ENCODE measurements around the gene LCE4A.

LCE4A gene

GRCh38 chr1:152743371-152744145, 35.6 kb downstream of the LCE4A start:
- Histone ChIP-seq H3K4me1 (ENCODE audit: control insufficient read depth in 5 of 5, insufficient read depth in 5 of 5, low read length in 5 of 5) (no peaks in the 10 kb centered on the region), H3K9me3 (ENCODE audit: control insufficient read depth in 5 of 5, low read length in 5 of 5) (no peaks in the 10 kb centered on the region), H3K27ac (ENCODE audit: low read depth, low read length) (no peak overlapping the region), H3K9ac (ENCODE audit: low read length in 5 of 5) (no peak overlapping the region), H3K27me3 (ENCODE audit: control insufficient read depth in 5 of 5, insufficient read depth in 4 of 5, low read length in 5 of 5) (peaks cover 0 to 4% (median 0%) of the 10 kb centered on the region in 5 donors), H3K4me3 (ENCODE audit: low read depth in 1 of 5, low read length in 5 of 5) (no peak overlapping the region), H3K36me3 (ENCODE audit: control insufficient read depth in 5 of 5, insufficient read depth in 5 of 5, low read length in 5 of 5) (no peaks in the 10 kb centered on the region)

- no peak overlapping the region for H3K4me3 ChIP-seq (ENCODE audit: low read depth in 1 of 5, low read length in 5 of 5)
- no peaks in the 10 kb centered on the region for H3K4me1 ChIP-seq (ENCODE audit: control insufficient read depth in 5 of 5, insufficient read depth in 5 of 5, low read length in 5 of 5)
- H3K9ac ChIP-seq (ENCODE audit: low read length in 5 of 5) = no peak overlapping the region
- H3K27me3 ChIP-seq (ENCODE audit: control insufficient read depth in 5 of 5, insufficient read depth in 4 of 5, low read length in 5 of 5) = peaks cover 0 to 4% (median 0%) of the 10 kb centered on the region in 5 donors
- H3K9me3 ChIP-seq (ENCODE audit: control insufficient read depth in 5 of 5, low read length in 5 of 5) = no peaks in the 10 kb centered on the region
- no peak overlapping the region for H3K27ac ChIP-seq (ENCODE audit: low read depth, low read length)
- no peaks in the 10 kb centered on the region for H3K36me3 ChIP-seq (ENCODE audit: control insufficient read depth in 5 of 5, insufficient read depth in 5 of 5, low read length in 5 of 5)
Measured at GRCh38 chr1:152745289-152745704, 37.3 kb downstream of the LCE4A start.

GRCh38 chr1:152745765-152746444, 37.9 kb downstream of the LCE4A start:
- no peaks in the 10 kb centered on the region for H3K4me1 ChIP-seq (ENCODE audit: control insufficient read depth in 5 of 5, insufficient read depth in 5 of 5, low read length in 5 of 5)
- no peak overlapping the region for H3K9ac ChIP-seq (ENCODE audit: low read length in 5 of 5)
- H3K4me3 ChIP-seq (ENCODE audit: low read depth in 1 of 5, low read length in 5 of 5) = no peak overlapping the region
- peaks cover 0 to 4% (median 0%) of the 10 kb centered on the region in 5 donors for H3K27me3 ChIP-seq (ENCODE audit: control insufficient read depth in 5 of 5, insufficient read depth in 4 of 5, low read length in 5 of 5)
- no peaks in the 10 kb centered on the region for H3K9me3 ChIP-seq (ENCODE audit: control insufficient read depth in 5 of 5, low read length in 5 of 5)
- H3K36me3 ChIP-seq (ENCODE audit: control insufficient read depth in 5 of 5, insufficient read depth in 5 of 5, low read length in 5 of 5) = no peaks in the 10 kb centered on the region
- no peak overlapping the region for H3K27ac ChIP-seq (ENCODE audit: low read depth, low read length)

- Histone ChIP-seq H3K36me3 (ENCODE audit: control insufficient read depth in 5 of 5, insufficient read depth in 5 of 5, low read length in 5 of 5) (no peaks in the 10 kb centered on the region), H3K4me3 (ENCODE audit: low read depth in 1 of 5, low read length in 5 of 5) (no peak overlapping the region), H3K4me1 (ENCODE audit: control insufficient read depth in 5 of 5, insufficient read depth in 5 of 5, low read length in 5 of 5) (no peaks in the 10 kb centered on the region), H3K27me3 (ENCODE audit: control insufficient read depth in 5 of 5, insufficient read depth in 4 of 5, low read length in 5 of 5) (peaks cover 0 to 4% (median 0%) of the 10 kb centered on the region in 5 donors), H3K9me3 (ENCODE audit: control insufficient read depth in 5 of 5, low read length in 5 of 5) (no peaks in the 10 kb centered on the region), H3K9ac (ENCODE audit: low read length in 5 of 5) (no peak overlapping the region), H3K27ac (ENCODE audit: low read depth, low read length) (no peak overlapping the region)
Measured at GRCh38 chr1:152747831-152748230, 39.9 kb downstream of the LCE4A start.

GRCh38 chr1:152752225-152752624, 44.3 kb downstream of the LCE4A start:
- no peaks in the 10 kb centered on the region for H3K9me3 ChIP-seq (ENCODE audit: control insufficient read depth in 5 of 5, low read length in 5 of 5)
- H3K27ac ChIP-seq (ENCODE audit: low read depth, low read length) = no peak overlapping the region
- H3K36me3 ChIP-seq (ENCODE audit: control insufficient read depth in 5 of 5, insufficient read depth in 5 of 5, low read length in 5 of 5) = no peaks in the 10 kb centered on the region

GRCh38 chr1:152753586-152753985, 45.6 kb downstream of the LCE4A start:
- Histone ChIP-seq H3K36me3 (ENCODE audit: control insufficient read depth in 5 of 5, insufficient read depth in 5 of 5, low read length in 5 of 5) (no peaks in the 10 kb centered on the region), H3K27me3 (ENCODE audit: control insufficient read depth in 5 of 5, insufficient read depth in 4 of 5, low read length in 5 of 5) (peaks cover 0 to 4% (median 0%) of the 10 kb centered on the region in 5 donors), H3K9ac (ENCODE audit: low read length in 5 of 5) (no peak overlapping the region), H3K4me3 (ENCODE audit: low read depth in 1 of 5, low read length in 5 of 5) (no peak overlapping the region), H3K9me3 (ENCODE audit: control insufficient read depth in 5 of 5, low read length in 5 of 5) (no peaks in the 10 kb centered on the region), H3K27ac (ENCODE audit: low read depth, low read length) (no peak overlapping the region), H3K4me1 (ENCODE audit: control insufficient read depth in 5 of 5, insufficient read depth in 5 of 5, low read length in 5 of 5) (no peaks in the 10 kb centered on the region)

More at GRCh38 chr1:152752225-152752624, 44.3 kb downstream of the LCE4A start:
- H3K9ac ChIP-seq (ENCODE audit: low read length in 5 of 5) = no peak overlapping the region
- no peaks in the 10 kb centered on the region for H3K4me1 ChIP-seq (ENCODE audit: control insufficient read depth in 5 of 5, insufficient read depth in 5 of 5, low read length in 5 of 5)
- no peak overlapping the region for H3K4me3 ChIP-seq (ENCODE audit: low read depth in 1 of 5, low read length in 5 of 5)
- peaks cover 0 to 3% (median 0%) of the 10 kb centered on the region in 5 donors for H3K27me3 ChIP-seq (ENCODE audit: control insufficient read depth in 5 of 5, insufficient read depth in 4 of 5, low read length in 5 of 5)

GRCh38 chr1:152756872-152757271, 48.9 kb downstream of the LCE4A start:
- H3K36me3 ChIP-seq (ENCODE audit: control insufficient read depth in 5 of 5, insufficient read depth in 5 of 5, low read length in 5 of 5) = no peaks in the 10 kb centered on the region
- H3K4me3 ChIP-seq (ENCODE audit: low read depth in 1 of 5, low read length in 5 of 5) = no peak overlapping the region
- no peaks in the 10 kb centered on the region for H3K9me3 ChIP-seq (ENCODE audit: control insufficient read depth in 5 of 5, low read length in 5 of 5)
- no peak overlapping the region for H3K9ac ChIP-seq (ENCODE audit: low read length in 5 of 5)
- no peaks in the 10 kb centered on the region for H3K4me1 ChIP-seq (ENCODE audit: control insufficient read depth in 5 of 5, insufficient read depth in 5 of 5, low read length in 5 of 5)
- H3K27me3 ChIP-seq (ENCODE audit: control insufficient read depth in 5 of 5, insufficient read depth in 4 of 5, low read length in 5 of 5) = peaks cover 0 to 8% (median 3%) of the 10 kb centered on the region in 5 donors
- no peak overlapping the region for H3K27ac ChIP-seq (ENCODE audit: low read depth, low read length)

GRCh38 chr1:152757747-152758146, 49.8 kb downstream of the LCE4A start, which contains the start of gene KPRP:
KPRP (plus strand) TSS chr1:152758025; CDS start chr1:152759589, 1,564 bp downstream.
- H3K4me1 ChIP-seq (ENCODE audit: control insufficient read depth in 5 of 5, insufficient read depth in 5 of 5, low read length in 5 of 5) = no peaks in the 10 kb centered on the region
- H3K9ac ChIP-seq (ENCODE audit: low read length in 5 of 5) = no peak within 1 kb of the TSS
- no peaks in the 10 kb centered on the region for H3K36me3 ChIP-seq (ENCODE audit: control insufficient read depth in 5 of 5, insufficient read depth in 5 of 5, low read length in 5 of 5)
- no peak within 1 kb of the TSS for H3K4me3 ChIP-seq (ENCODE audit: low read depth in 1 of 5, low read length in 5 of 5)
- peaks cover 0 to 8% (median 3%) of the 10 kb centered on the region in 5 donors for H3K27me3 ChIP-seq (ENCODE audit: control insufficient read depth in 5 of 5, insufficient read depth in 4 of 5, low read length in 5 of 5)
- H3K9me3 ChIP-seq (ENCODE audit: control insufficient read depth in 5 of 5, low read length in 5 of 5) = no peaks in the 10 kb centered on the region
- no peak within 1 kb of the TSS for H3K27ac ChIP-seq (ENCODE audit: low read depth, low read length)

- Histone ChIP-seq H3K27me3 (ENCODE audit: control insufficient read depth in 5 of 5, insufficient read depth in 4 of 5, low read length in 5 of 5) (peaks cover 0 to 8% (median 3%) of the 10 kb centered on the region in 5 donors), H3K27ac (ENCODE audit: low read depth, low read length) (no peak overlapping the region), H3K4me1 (ENCODE audit: control insufficient read depth in 5 of 5, insufficient read depth in 5 of 5, low read length in 5 of 5) (no peaks in the 10 kb centered on the region), H3K9ac (ENCODE audit: low read length in 5 of 5) (no peak overlapping the region), H3K4me3 (ENCODE audit: low read depth in 1 of 5, low read length in 5 of 5) (no peak overlapping the region), H3K9me3 (ENCODE audit: control insufficient read depth in 5 of 5, low read length in 5 of 5) (no peaks in the 10 kb centered on the region), H3K36me3 (ENCODE audit: control insufficient read depth in 5 of 5, insufficient read depth in 5 of 5, low read length in 5 of 5) (no peaks in the 10 kb centered on the region)
Measured at GRCh38 chr1:152758636-152759035, 50.7 kb downstream of the LCE4A start.
